ENCODE results near the gene C2orf42.

DNA sequence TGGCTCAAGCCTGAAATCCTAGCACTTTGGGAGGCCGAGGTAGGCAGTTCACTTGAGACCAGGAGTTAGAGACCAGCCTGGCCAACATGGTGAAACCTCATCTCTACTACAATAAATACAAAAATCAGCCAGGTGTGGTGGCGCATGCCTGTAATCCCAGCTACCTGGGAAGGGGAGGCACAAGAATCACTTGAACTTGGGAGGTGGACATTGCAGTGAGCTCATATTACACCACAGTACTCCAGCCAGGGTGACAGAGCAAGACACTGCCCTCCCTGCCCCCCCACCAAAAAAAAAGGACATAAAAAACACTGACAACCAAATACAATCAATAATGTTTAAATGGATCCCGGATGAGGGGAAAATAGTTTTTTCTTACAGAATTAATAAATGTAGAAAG is 49.8 kb upstream of the C2orf42 start:
- TF ChIP-seq, protein P1, sequence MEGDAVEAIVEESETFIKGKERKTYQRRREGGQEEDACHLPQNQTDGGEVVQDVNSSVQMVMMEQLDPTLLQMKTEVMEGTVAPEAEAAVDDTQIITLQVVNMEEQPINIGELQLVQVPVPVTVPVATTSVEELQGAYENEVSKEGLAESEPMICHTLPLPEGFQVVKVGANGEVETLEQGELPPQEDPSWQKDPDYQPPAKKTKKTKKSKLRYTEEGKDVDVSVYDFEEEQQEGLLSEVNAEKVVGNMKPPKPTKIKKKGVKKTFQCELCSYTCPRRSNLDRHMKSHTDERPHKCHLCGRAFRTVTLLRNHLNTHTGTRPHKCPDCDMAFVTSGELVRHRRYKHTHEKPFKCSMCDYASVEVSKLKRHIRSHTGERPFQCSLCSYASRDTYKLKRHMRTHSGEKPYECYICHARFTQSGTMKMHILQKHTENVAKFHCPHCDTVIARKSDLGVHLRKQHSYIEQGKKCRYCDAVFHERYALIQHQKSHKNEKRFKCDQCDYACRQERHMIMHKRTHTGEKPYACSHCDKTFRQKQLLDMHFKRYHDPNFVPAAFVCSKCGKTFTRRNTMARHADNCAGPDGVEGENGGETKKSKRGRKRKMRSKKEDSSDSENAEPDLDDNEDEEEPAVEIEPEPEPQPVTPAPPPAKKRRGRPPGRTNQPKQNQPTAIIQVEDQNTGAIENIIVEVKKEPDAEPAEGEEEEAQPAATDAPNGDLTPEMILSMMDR (IDR thresholded peaks at IDR 0.05), result no peak
- TF ChIP-seq POLR2A (IDR thresholded peaks at IDR 0.05), result no peak

Measured in right lobe of liver (tissue), 4 donors.